Stimulated activated CD8-positive, alpha-beta memory T cell treated with anti-CD3 and anti-CD28 coated beads, Interleukin-15, amount 100 ng/mL, for 1 hour (primary cell): ENCODE results near the gene TRIM4.
"Not testable (repeated sequence)": the region's sequence is repeated elsewhere in the genome, so short reads cannot be mapped to it uniquely, and the experiment has no call there.

Experiments
- DNase-seq: peaks from one replicate; pipeline ENCODE4 v3.0.0-alpha.2; 2020; ENCODE audit warnings: low read depth

The TRIM4 gene

GRCh38 chr7:99918959-99919813 is at the start of gene TRIM4:
Gene TRIM4 (minus strand): TSS chr7:99919530. CDS start chr7:99919401, 129 bp downstream.
- DNase-seq = peak; percentile 71

GRCh38 chr7:99958564-99959227 is 39.4 kb upstream of the TRIM4 start:
- no peak for DNase-seq

GRCh38 chr7:99955247-99955646 is 35.9 kb upstream of the TRIM4 start:
- DNase-seq = no peak

GRCh38 chr7:99954643-99955042 is 35.3 kb upstream of the TRIM4 start:
- not testable (repeated sequence) for DNase-seq

GRCh38 chr7:99953649-99954048 is 34.3 kb upstream of the TRIM4 start:
- DNase-seq = no peak

GRCh38 chr7:99952649-99953048 is 33.3 kb upstream of the TRIM4 start:
- DNase-seq = not testable (repeated sequence)

- DNase-seq = not testable (repeated sequence)
Observed at GRCh38 chr7:99950819-99951218, 31.5 kb upstream of the TRIM4 start.

- no peak for DNase-seq
Observed at GRCh38 chr7:99949645-99950228, 30.4 kb upstream of the TRIM4 start.

GRCh38 chr7:99947608-99948007 is 28.3 kb upstream of the TRIM4 start:
- no peak for DNase-seq

- DNase-seq = no peak
Observed at GRCh38 chr7:99944497-99945070, 25.3 kb upstream of the TRIM4 start.

GRCh38 chr7:99943641-99944496 is 24.5 kb upstream of the TRIM4 start:
- DNase-seq = no peak

- no peak for DNase-seq
Observed at GRCh38 chr7:99938296-99938695, 19.0 kb upstream of the TRIM4 start.

GRCh38 chr7:99935009-99935408 is 15.7 kb upstream of the TRIM4 start:
- DNase-seq = not testable (repeated sequence)

GRCh38 chr7:99930376-99930775 is 11.0 kb upstream of the TRIM4 start:
- no peak for DNase-seq

GRCh38 chr7:99929730-99930053 is 10.4 kb upstream of the TRIM4 start:
- no peak for DNase-seq

- no peak for DNase-seq
Observed at GRCh38 chr7:99928994-99929729, 9.8 kb upstream of the TRIM4 start, which contains the start of gene GJC3. Gene GJC3 (minus strand): TSS chr7:99929620. CDS start chr7:99929620, 0 bp downstream.

GRCh38 chr7:99928188-99928587 is 8.9 kb upstream of the TRIM4 start:
- DNase-seq = no peak

GRCh38 chr7:99927536-99927935 is 8.2 kb upstream of the TRIM4 start:
- no peak for DNase-seq

- no peak for DNase-seq
Observed at GRCh38 chr7:99926321-99926720, 7.0 kb upstream of the TRIM4 start.

- DNase-seq = no peak
Observed at GRCh38 chr7:99923200-99923599, 3.9 kb upstream of the TRIM4 start.

- DNase-seq = no peak
Observed at GRCh38 chr7:99920149-99920548, 819 bp upstream of the TRIM4 start.
